ENCODE measurements around the gene MAGI1.

MAGI1 gene

DNA sequence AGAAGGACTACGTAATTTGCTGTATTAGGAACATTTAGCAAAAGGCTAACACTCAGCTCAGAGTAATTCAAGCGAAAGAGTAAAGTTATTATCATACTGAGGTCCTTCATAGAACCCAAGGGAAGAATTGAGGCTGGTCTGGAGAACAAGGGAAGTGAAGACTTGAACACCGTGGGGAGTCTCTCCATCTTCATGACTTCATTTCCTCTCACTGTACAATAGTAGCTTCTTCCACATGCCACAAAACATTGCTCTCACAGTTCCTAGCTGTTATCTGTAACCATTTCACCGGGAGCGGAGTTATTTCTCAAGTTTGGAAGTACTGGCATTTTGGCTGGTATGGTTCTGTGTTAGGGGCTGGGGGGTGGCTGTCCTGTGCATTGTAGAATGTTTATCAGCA, 69.7 kb downstream of the MAGI1 start:
- DNase-seq: no peak

DNA sequence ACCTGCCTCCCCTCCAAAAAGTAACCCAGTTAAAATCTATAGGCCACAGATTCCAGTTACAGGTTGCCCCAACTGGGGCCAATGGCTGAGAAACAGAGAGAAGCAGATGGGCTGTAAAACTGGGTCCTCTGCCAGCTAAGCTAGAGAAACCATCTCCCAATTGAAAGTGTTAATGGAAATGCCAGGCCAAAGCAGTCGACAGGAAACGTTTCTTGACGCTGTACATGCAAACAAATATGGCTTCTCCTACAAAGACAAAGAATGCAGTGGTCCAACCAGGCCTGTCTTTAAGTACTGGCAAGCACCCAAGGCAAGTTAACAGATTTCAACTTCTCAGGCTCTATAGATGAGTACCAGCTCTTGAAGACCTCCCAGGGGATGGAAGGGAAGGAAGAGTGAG, 71.3 kb downstream of the MAGI1 start:
- DNase-seq: no peak

DNA sequence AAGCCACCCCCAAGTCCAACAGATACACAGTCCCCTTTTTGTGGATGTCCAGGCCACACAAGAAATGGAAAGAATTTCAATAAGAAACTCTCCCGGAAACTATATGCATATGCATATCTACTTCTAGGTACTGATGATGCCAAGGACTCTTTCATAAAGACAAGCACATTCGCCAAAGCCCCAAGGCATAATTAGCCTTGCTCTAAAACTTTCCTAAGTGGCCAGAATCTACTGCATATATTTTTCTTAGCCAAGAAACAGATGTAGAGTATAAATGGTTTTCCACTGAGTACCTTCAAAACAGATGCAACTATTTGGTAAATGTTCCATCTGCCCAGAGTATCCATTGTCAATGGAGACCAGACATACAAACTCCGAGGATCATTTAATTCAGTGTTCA, 73.9 kb downstream of the MAGI1 start:
- DNase-seq: no peak

DNA sequence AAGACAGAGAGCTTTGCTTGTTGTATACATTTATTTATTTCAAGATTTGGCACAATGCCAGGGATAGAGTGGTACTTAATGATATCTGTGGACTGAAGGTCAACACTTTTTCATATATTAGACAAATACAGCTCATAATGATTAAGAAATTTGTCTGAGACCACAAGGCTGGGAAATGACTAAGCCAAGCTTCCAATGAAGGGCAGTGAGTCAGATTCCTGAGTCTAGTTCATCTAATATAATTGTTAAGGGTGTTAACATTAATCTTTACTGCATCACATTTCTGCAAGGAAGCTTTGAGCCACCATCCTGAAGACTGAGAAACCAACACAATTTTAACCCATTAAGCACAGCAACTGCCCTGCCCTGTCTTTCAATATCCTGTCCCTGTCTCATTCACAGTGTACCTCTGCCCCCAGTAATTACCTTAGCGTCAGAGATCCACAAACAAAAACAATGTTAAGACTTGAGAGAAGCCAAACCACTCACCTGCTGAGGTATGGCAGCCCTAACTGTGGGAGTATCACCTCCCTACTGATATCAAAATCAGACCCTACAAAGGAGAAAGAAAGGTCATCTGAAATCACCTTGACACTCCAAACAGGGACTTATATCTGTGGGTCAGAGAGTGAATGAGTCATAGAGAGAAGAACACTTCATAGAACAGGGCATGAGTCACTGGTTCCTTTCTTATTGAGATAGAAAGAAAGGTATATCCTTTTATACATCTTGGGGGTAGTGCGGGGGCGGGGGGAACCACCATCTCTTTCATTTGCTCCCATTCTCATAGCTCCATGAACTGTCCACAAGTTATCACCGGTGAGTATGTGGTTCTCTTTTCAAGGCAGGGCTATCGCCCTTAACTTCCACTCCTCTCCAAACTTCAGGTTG, 74.7 kb downstream of the MAGI1 start:
- DNase-seq: no peak

DNA sequence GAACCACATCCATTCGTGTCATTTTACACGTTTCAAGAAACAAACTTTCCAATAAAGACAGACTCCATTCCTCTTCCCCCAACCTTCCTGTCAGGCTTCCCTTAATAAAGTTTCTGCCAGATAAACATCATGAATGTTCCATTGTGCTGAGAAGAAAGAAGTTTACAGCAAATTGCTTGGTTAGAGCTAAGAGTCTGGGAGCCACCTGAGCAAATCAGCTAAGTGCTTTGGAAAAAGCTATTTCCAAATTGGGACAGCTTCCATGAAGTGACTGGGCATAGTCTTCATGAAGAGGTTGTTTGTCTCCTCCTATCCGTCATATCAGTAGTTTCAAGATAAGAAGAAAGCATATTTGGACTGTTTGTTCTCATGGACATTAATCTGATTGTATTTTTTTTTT, 77.0 kb downstream of the MAGI1 start:
- no peak for DNase-seq

DNA sequence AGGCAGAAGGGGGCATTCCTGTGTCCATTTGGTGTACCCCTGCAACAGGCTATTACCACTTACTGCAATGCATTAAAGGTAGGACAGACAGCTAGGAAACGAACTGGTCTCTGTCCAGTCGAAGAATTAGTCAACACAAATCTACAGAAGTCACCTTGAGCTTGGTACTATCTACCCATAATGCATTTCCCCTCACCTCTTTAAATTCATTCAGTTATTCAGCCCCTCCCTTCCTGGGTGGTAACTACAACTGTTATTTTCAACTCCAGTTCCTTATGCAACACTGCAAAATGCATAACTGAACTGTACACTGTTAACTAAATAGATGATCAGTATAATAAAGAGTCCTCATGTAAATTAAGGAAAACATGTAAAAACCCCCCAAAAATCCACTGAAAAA, 77.6 kb downstream of the MAGI1 start:
- no peak for DNase-seq

DNA sequence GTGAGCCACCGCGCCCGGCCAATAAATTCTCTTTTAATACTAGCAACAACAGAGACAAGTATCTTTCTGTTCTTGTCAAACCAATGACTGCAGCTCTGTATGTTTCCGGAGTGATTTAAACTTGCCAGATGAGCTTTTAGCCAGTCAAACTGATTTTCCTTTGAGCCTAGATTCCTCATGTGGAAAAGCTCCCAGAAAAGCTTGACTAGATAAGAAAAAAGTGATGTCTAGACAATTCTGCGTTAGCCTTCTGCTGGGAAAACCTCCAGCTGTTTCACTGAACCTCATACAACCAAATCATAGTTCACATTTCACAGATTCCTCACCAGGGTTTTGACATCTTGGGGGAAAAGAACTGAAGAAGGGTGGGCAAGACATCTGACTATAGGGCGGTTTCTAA, 78.6 kb downstream of the MAGI1 start:
- DNase-seq: no peak

DNA sequence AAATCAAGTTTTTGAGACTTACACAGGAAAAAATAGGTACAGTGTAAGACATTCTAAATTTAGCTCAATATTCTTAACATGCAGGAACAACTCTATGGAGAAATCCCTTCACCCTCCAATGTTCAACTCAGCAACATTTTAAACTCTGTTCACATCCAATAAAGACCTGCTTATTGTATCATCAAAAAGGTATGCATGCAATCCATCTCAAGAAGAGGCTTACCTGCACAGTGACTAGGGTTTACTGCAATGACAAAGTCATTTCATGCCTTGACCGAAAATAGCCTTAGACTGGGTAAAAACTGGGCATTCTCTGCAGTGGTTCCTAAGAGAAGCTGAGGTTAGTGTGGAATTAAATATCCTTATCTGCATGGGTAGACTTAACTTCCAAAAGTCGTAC, 80.5 kb downstream of the MAGI1 start:
- no peak for DNase-seq

DNA sequence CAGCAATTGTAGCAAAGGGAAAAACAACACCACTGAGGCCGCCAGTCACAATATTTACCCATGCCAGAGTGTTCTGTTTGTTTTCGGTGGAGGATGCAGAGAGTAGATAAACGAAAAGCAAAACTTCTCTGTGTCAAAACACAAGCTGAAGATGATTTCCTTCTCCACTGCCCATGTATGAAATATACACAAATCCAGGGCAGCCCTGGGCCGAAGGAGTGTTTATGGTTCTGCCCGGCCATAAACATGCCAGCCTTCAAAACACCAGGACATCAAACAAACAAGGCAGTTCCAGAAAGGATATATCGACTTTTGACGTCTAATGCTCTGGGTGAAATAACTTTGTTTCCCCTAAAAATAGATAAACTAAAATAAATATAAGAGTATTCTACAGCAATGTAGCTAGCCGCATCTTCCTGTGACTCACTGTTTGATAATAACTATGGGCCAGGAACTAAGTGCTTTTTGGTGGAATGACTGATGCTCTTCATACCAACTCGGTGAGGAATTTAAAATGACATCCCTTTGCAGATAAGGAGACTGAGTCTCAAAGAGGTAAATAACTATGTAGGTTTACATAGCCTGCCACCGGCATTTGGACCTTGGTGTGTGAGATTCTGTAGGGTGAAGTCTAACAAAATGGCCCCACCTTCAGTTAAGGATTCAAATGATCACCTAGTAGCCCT, 82.8 kb downstream of the MAGI1 start:
- DNase-seq: no peak

DNA sequence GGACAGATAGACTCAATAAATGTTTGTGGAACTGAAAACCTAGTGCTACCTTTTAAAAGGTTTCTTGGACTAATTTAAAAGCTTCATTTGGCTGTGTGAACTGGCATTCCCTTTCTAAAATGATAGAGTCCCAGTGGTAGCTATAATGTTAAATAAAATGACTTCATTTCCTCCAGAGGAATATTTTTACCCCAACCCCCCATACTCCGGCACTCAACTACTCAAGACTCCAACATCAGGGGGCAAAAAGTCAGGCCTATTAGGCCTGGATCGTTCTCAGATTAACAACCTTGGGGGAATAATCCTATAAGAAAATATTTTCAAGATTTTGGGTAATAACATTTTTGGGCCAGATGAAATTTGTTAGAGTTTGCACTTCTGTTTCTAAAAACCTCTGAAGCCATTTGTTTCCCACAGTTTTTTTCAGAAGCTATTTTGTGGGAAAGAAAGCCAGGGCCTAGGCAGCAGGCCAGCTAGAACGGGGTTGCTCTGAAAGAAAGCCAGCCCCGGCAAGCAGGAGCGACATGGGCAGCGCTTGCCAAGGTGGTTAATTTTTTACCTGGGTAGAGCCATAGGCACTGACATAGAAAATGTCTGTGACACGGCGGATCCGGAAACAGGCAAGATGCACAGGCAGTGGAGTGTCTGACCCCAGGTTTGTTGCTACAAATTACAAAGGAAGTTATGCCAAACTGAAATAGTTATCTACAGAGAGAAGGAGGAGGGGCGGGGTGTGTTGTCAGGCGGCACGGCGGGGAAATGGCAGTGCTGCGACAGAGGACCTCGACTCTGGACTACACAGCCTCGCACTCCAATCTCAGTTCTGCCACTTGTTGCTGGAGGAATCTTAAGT, 84.6 kb downstream of the MAGI1 start:
- DNase-seq: no peak

DNA sequence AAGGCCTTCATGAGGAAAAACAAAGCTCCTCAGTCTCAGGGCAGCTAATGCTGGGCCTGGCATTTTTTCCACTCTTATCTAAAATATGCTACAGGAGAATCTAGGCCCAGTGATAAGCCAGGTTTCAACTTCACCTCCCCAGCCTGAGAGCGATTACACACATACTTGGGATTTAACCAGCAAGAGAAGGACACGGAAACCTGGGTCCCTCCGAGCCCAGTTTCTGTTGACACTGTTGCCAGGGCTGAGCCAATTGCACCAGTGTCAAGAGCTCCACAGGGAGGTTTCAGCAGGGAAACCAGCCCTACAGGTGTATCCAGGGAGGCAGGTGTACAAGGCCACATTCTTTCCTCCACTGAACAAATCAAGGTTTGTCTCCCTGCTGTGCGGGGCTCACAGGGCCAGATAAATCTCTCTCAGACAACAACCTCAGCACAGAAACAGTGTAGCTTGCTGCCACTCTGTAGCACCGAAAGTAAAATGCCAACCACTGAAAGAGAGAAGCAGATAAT, 85.4 kb downstream of the MAGI1 start:
- DNase-seq: no peak

DNA sequence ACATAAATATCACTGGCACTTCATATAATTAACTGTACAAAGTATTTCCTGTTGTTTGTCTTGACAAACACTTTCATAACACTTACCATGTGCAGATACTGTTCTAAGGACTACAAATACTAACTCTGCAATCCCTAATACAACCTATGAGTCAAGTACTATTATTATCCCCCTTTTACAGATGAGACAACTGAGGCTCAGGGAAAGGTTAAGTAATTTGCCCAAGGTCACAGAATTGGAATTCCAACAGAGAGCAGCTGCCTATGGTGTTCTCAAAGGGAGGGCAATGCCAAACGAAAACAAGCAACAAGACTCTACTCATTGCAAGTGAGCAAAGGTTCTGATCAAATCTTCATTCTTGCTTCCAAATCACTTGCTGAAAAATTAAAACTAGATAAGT, 85.9 kb downstream of the MAGI1 start:
- no peak for DNase-seq

DNA sequence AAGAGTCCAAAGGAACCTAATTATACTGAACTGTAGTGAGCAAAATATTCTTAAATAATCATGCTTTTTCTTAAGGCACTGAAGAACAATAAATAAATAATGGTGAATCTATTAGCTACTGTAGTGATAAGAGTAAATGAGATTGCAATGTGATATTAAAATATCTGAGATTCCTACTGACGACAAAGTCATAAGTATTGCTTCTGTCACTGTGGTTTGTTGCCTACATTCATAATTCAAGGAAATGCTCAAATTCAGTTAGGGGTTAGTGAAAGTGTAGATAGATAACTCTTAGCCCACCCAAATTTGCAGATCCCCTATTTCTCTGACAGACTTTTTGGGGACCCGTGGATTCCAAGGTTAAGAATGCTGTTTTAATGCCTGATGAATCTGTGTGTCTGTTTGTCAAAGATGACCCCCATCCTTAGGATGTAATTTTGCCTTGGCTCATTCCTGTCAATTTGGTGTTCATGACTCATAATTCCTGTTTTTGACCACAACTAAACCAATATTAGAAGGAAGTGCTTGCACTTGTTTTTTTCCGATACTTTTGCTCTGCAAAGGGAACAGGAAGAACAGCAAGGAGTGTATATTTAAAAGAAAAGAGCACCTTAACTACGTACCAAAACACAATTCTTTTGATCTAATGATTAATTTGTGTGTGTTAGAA, 86.7 kb downstream of the MAGI1 start:
- DNase-seq: no peak

DNA sequence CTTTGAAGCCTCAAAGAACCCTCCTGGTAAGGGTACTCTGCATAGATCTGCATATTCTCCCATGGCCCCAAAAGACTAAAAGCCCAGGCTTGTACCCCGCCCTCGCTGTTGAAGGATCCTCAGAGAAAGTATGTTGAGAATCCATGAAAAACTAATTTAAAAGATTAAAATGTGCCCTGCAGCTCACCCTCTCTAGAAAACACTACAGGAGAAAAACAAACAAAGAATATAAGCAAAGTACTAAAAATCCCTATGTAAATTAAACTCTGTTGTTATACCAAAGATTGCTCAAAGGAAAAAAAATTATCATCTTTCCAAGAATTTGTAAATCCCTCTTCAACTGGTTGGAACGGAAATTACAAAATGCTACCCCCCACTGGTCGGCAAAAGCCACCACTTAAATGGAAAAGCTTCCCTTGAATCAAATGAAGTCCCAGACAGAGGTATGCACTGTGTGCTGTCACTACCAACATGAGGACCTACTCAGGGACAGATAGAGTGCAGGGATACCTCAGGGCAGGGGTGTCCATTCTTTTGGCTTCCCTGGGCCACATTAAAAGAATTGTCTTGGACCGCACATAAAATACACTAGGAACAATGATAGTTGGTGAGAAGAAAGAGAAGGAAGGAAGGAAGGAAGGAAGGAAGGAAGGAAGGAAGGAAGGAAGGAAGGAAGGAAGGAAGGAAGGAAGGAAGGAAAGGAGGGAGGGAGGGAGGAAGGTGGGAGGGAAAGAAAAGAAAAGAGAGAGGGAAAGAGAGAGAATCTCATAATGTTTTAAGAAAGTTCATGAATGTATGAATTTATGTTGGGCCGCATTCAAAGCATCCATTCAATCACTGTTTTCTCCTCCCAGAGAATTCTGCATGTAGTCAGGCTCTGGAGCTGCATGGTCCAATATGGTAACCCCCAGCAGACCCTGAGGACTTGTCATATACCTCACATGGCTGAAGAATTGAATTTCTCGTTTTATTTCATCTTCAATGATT, 88.1 kb downstream of the MAGI1 start:
- no peak for DNase-seq

DNA sequence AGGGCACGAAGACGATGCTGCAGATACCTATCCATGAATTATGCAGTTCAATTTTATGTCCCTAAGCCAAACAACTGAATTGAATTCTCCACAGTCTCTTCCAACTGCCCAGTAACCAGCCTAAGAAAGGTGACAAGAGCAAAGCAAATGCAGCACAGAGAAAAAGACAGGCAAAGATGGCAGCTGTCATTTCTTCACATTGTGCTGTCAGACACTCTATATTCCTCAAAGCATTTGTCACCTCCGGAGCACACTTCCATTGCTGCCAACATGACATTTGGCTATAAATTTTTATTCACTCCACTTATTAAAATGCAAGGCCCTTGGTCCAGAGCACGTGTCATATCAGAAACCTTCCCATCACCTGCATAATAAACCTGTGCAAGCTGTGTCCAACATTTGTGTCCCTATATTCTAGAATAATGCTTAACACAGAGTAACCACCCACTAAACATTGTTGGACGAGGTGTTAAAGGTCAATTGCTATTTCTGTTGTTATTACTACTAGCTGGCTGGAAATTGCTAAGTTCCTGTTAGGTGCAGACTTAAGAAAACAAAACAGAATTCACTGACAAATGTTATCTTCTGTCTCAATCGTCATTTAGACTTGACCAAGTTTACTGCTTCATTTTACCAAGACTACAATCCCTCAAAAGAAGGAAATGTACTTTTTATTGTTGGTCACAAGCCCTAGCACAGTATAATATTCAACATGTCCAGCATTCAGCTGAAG, 89.7 kb downstream of the MAGI1 start:
- DNase-seq: no peak

DNA sequence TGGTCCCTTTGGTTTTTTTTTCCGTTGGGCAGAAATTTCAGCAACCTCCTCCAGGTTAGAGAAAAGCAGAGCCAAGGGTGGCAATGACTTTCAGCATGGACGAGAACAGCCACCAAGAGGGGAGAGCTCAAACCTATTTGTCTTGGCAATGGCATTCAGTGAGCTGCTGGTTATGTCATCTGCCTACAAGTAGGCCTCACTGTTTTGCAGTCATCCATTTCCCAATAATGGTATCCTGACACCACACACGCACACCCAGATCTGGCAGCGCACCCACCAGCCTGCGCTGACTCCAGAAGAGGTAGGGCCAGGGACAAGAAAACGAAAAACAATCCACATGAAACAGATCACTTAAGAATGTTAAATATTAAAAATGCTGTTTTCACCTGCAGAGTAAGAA, 92.3 kb downstream of the MAGI1 start:
- DNase-seq: no peak

DNA sequence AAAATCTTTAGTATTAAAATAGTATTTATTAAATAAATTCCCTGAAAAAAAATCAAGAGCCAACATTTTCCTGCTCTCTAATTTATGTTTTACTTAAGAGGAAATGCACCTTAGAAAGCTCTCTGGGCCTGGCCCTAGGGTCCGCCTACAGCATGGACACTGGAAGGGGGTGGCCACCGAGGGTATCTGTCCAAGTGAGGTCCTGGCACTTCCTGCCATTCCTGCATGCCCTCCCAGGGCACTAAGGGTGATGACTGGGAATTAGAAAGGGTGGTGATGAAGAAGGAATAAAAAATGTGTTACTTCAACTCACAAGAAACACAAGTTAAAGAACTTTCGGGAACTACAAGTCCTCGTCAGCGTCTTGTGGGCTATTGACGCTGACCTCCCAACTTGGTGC, 92.8 kb downstream of the MAGI1 start:
- no peak for DNase-seq

DNA sequence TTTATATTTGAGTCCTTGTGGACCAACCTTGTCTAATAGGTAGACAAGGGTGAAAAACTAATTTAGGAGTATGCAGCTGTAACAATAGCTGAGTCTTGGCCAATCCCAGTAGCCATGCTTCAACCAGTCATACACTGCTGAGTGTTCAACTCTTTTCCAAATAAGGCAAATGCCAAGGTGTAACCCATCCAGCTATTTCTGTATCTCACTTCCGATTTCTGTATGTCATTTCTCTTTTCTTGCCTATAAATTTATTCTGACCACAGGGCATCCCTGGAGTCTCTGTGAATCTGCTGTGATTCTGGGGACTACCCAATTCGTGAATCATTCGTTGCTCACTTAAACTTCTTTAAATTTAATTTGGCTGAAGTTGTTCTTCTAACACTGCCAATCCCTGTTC, 93.2 kb downstream of the MAGI1 start:
- no peak for DNase-seq

DNA sequence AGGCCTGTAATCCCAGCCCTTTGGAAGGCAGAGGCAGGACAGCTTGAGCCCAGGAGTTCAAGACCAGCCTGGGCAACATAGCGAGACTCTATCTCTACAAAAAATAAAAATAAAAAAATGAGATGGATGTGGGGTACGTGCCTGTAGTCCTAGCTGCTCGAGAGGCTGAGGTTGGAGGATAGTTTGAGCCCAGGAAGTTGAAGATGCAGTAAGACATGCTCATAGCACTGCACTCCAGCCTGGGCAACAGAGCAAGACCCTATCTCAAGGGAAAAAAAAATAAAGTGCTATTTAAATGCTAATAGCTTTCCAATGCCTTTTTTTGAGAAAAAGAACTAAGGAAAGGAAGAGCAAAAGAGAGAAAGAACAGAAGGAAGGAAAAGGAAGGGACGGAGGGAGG, 94.5 kb downstream of the MAGI1 start:
- DNase-seq: no peak

DNA sequence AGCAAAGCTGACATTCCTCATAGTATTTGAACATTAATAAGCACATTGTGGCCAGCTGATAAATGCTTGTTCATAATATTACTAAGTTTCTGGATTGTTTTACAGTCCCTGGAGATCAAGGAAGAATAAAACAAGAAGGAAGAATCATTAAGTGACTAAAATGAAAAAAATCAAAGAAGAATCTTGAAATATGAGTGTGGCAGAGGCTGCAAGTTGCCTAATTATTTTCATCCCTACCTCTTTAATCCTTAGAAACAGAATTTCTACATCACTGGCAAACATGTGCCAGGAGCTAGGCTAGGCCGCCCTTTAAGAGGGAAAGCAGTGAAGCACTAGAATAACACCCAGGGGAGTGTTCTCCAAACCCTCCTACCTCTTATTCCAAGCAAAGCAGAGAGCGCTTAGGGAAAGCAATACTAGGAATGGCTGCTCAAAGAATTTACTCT, 98.9 kb downstream of the MAGI1 start:
- DNase-seq: no peak

DNA sequence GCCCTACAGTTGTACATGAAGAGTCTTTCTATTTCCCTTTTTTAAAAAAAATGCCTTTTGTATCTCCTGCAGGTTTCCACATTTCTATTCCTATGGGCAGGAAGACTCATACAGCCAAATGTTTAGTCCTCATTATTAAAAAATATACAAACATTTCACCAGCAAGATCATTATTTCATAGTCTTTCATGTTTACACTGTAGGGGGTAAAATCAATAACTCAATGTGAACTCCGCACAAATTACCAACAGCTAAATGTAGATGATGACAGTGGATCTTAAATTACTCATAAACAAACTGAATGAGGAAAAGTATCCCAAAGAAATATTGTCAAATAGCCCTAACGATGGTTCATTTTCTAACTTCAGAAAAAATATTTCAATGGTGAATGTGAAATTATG, 99.5 kb downstream of the MAGI1 start:
- DNase-seq: no peak
